ENCODE results near the gene CIBAR2. TPM values are rescaled to one million over a fixed set of nuclear protein-coding genes. Genes with fewer than 3 reads are reported as not detected.

The CIBAR2 gene
- total and polyA plus RNA-seq, 9 of the 15 experiments (the other 6 are each of a cell fraction or from before 2014, with no cell fraction given) = not detected

DNA sequence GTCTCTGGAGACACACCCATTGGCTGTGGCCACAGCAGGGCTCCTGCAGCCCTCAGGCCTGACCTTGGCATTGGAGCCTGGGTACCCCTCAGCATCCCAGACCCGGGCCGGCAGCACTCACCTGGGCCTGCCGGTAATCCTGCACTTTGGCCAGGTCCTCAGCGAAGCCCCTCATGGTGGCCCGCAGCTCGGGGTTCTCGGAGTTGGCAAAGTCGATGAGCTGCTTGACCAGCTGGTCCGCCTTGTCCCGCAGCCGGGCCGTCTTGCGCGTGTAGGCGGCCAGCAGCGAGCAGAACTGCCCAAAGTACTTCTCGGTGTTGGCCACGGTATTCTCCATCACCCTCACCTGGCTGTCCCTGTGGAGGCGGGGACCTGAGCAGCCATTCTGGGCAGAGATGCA is 2.2 kb downstream of the CIBAR2 start:
- TF ChIP-seq LCOR (CRISPR knock-in tag; IDR thresholded peaks at IDR 0.05) = no peak
- TF ChIP-seq PHTF2 (CRISPR knock-in tag; IDR thresholded peaks at IDR 0.05) = no peak
- TF ChIP-seq CHD7 (IDR thresholded peaks at IDR 0.05; ENCODE audit: low read depth, low read length) = no peak
- TF ChIP-seq, protein P1, sequence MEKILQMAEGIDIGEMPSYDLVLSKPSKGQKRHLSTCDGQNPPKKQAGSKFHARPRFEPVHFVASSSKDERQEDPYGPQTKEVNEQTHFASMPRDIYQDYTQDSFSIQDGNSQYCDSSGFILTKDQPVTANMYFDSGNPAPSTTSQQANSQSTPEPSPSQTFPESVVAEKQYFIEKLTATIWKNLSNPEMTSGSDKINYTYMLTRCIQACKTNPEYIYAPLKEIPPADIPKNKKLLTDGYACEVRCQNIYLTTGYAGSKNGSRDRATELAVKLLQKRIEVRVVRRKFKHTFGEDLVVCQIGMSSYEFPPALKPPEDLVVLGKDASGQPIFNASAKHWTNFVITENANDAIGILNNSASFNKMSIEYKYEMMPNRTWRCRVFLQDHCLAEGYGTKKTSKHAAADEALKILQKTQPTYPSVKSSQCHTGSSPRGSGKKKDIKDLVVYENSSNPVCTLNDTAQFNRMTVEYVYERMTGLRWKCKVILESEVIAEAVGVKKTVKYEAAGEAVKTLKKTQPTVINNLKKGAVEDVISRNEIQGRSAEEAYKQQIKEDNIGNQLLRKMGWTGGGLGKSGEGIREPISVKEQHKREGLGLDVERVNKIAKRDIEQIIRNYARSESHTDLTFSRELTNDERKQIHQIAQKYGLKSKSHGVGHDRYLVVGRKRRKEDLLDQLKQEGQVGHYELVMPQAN (IDR thresholded peaks at IDR 0.05; ENCODE audit: borderline replicate concordance) = no peak
- no peak for TF ChIP-seq ZNF507 (tag; conservative IDR thresholded peaks at IDR 0.05)
- no peak for TF ChIP-seq ZBTB8A (IDR thresholded peaks at IDR 0.05; ENCODE audit: partially characterized antibody)
- BruUV-seq (replicated peaks) = no TSS peak
- Histone ChIP-seq H3K27ac (ENCODE audit: extremely low read depth, low read depth, low read length) (no peak overlapping the region), H3K79me2 (ENCODE audit: control insufficient read depth, insufficient read depth, low read length) (no peaks in the 10 kb centered on the region), H3K9ac (ENCODE audit: insufficient read depth in 1 of 2, low read depth in 2 of 2, low read length in 2 of 2) (no peak overlapping the region), H3K4me1 (replicated peaks in 1 of 2; ENCODE audit: control insufficient read depth in 2 of 2, insufficient read depth in 2 of 2, low read length in 2 of 2) (peaks cover 2 to 34% of the 10 kb centered on the region in 2 experiments; a peak in 2 of 5 replicates), H3K4me2 (ENCODE audit: insufficient read depth, low read length) (no peak overlapping the region), H2AFZ (ENCODE audit: low read depth, low read length) (no peak overlapping the region), H3K9me3 (replicated peaks; ENCODE audit: control insufficient read depth, insufficient read depth, low read depth, low read length) (no peaks in the 10 kb centered on the region), H3K9me1 (ENCODE audit: control insufficient read depth, insufficient read depth, low read length) (no peaks in the 10 kb centered on the region), H3K36me3 (ENCODE audit: control insufficient read depth, insufficient read depth, low read length) (no peaks in the 10 kb centered on the region), H3K4me3 (no peak overlapping the region), H4K20me1 (replicated peaks; ENCODE audit: control insufficient read depth, insufficient read depth, low read length) (peaks cover 4% of the 10 kb centered on the region; the same call in 1 of the 2 replicates), H3K27me3 (ENCODE audit: control insufficient read depth in 2 of 2, insufficient read depth in 2 of 2, low read length in 2 of 2) (peaks cover 24 to 75% of the 10 kb centered on the region in 2 experiments)
- 55% methylated on average over 12 of the region's 19 CpGs for WGBS (ENCODE audit: insufficient coverage, low coverage, missing lambda C conversion rate)
- ChIA-PET CTCF (ENCODE audit: low intra/inter-chr PET ratio) (no interaction called here), POLR2A (interaction anchor here (0.6 kb wide), 1 partner anchor 55 kb away, joined by 3 read pairs; no protein-coding TSS in a partner anchor)
- no peak for FAIRE-seq
- in situ Hi-C loops (cut with MboI) = loop anchor here (10.0 to 25.0 kb wide), 3 partner anchors 145 to 902 kb away; no protein-coding TSS in a partner anchor
- no peak for ATAC-seq
- intact Hi-C loops (cut with micrococcal nuclease) = no loop called here
- DNase-seq (ENCODE audit: extremely low read depth in 1 of 4, low spot score in 3 of 4) = no peak

Measured in K562 (cell line).